Body of pancreas (tissue), 4 donors: ENCODE results near the gene CNR1. TPM values are rescaled to one million over a fixed set of nuclear protein-coding genes. Genes with fewer than 3 reads are reported as not detected.

Experiments used
- ATAC-seq: fragments of 150-250 bp; one replicate; pipeline ENCODE4 v1.9.1; 2016
- DNase-seq, 4 donors: peaks; one replicate each; pipeline ENCODE4 v3.0.0-alpha.2; 2019
- H3K27ac ChIP-seq, 4 donors: fragments of 200-600 bp; sonication (generic); 1 replicate in 3 of 4; 2 replicates in 1 of 4; pipeline versions ENCODE4 v1.5.1 to v1.6.1; 2016 to 2019; ENCODE audit warnings: mild to moderate bottlenecking in 1 of 4, mixed read lengths in 1 of 4, moderate library complexity in 1 of 4
- H3K27me3 ChIP-seq, 2 donors: fragments of 200-600 bp; sonication (generic); one replicate each; pipeline ENCODE4 v1.6.0; 2016; ENCODE audit warnings: mild to moderate bottlenecking in 1 of 2
- H3K36me3 ChIP-seq, 2 donors: fragments of 200-600 bp; sonication (generic); replicated peaks in 1 of 2; 2 replicates each; pipeline ENCODE4 v1.5.1; 2016; ENCODE audit warnings: low read depth in 2 of 2; ENCODE audit not compliant: insufficient read depth in 1 of 2
- H3K4me1 ChIP-seq: fragments of 200-600 bp; sonication (generic); one replicate; pipeline ENCODE4 v1.6.0; 2016
- H3K4me3 ChIP-seq, 2 donors: fragments of 200-600 bp; sonication (generic); 1 replicate in 1 of 2; 2 replicates in 1 of 2; pipeline ENCODE4 v1.5.1; 2016 to 2019
- H3K9me3 ChIP-seq, 3 donors: fragments of 200-600 bp; sonication (generic); 1 replicate in 2 of 3; 2 replicates in 1 of 3; pipeline ENCODE4 v1.5.1; 2016
- CTCF ChIP-seq, 7 experiments: fragments of 450-650 bp in 4 of 7; fragments of 200-600 bp in 3 of 7; sonication (generic) in 3 of 7; IDR thresholded peaks; one replicate each; pipeline ENCODE4 v1.5.1; 2016 to 2019; ENCODE audit warnings: antibody characterized with exemption in 7 of 7
- POLR2A ChIP-seq, 3 donors: fragments of 450-650 bp; IDR thresholded peaks; one replicate each; pipeline ENCODE4 v1.6.1; 2016; ENCODE audit warnings: antibody characterized with exemption in 3 of 3, mild to moderate bottlenecking in 2 of 3
- WGBS, 2 donors: methylation state at CpG; one replicate each; pipeline ENCODE4 v1.1.5; 2017; 5-methylcytosine and 5-hydroxymethylcytosine counted together
- intact Hi-C: fragments of 100-400 bp; cut with DNase I; formaldehyde crosslinking; loops from one replicate; pipeline ENCODE4 v1.15.1; 2023
- total RNA-seq, 2 donors: library from RNA; depleted of rRNA; stranded (reverse); fragments of >200 nt; gene quantifications; one replicate each; pipeline ENCODE4 v1.1.0, GENCODE V29; 2016

The CNR1 gene
- total RNA-seq, 2 donors from 2014 or later: 2.6 to 6.6 TPM

GRCh38 chr6:88171312-88171711 lies 5.2 kb upstream of the CNR1 start:
- peaks cover 14% of the 10 kb centered on the region for H3K4me1 ChIP-seq
- no peak overlapping the region for H3K4me3 ChIP-seq
- no peak overlapping the region for H3K27ac ChIP-seq
- no peaks in the 10 kb centered on the region for H3K9me3 ChIP-seq
- ATAC-seq: no peak
- WGBS, 2 donors: 79 to 83% methylated on average over 2 of the region's 2 CpGs
- TF ChIP-seq CTCF (IDR thresholded peaks at IDR 0.05) (no peak), POLR2A (IDR thresholded peaks at IDR 0.05) (no peak)
- H3K27me3 ChIP-seq: peaks cover 4 to 11% of the 10 kb centered on the region in 2 donors
- intact Hi-C loops: no loop called here
- H3K36me3 ChIP-seq: no peaks in the 10 kb centered on the region
- no peak for DNase-seq

GRCh38 chr6:88168362-88168761 lies 2.2 kb upstream of the CNR1 start:
- 69% methylated on average over 3 of the region's 3 CpGs for WGBS, 2 donors
- peaks cover 23% of the 10 kb centered on the region for H3K4me1 ChIP-seq
- no peak for DNase-seq
- H3K36me3 ChIP-seq: no peaks in the 10 kb centered on the region
- H3K9me3 ChIP-seq: no peaks in the 10 kb centered on the region
- TF ChIP-seq POLR2A (IDR thresholded peaks at IDR 0.05): no peak
- TF ChIP-seq CTCF (IDR thresholded peaks at IDR 0.05): no peak
- intact Hi-C loops: no loop called here
- H3K27ac ChIP-seq: no peak overlapping the region
- H3K27me3 ChIP-seq: peaks cover 4 to 26% of the 10 kb centered on the region in 2 donors
- no peak for ATAC-seq
- no peak overlapping the region for H3K4me3 ChIP-seq

- WGBS, 2 donors: 5% methylated on average over 29 to 40 of the region's 40 CpGs
- Histone ChIP-seq H3K27me3 (peaks cover 4 to 26% of the 10 kb centered on the region in 2 donors), H3K27ac (no peak overlapping the region), H3K4me3 (no peak overlapping the region), H3K4me1 (peaks cover 23% of the 10 kb centered on the region), H3K36me3 (no peaks in the 10 kb centered on the region), H3K9me3 (no peaks in the 10 kb centered on the region)
- no peak for DNase-seq
- ATAC-seq: peak; percentile 4
- TF ChIP-seq POLR2A (IDR thresholded peaks at IDR 0.05) (no peak), CTCF (IDR thresholded peaks at IDR 0.05) (no peak)
- intact Hi-C loops: no loop called here
These were observed 1.3 kb upstream of the CNR1 start for GRCh38 chr6:88167352-88167937.

- ATAC-seq: peak; percentile 31
- intact Hi-C loops: no loop called here
- Histone ChIP-seq H3K4me1 (peaks cover 23% of the 10 kb centered on the region), H3K27me3 (peaks cover 4 to 26% of the 10 kb centered on the region in 2 donors), H3K36me3 (no peaks in the 10 kb centered on the region), H3K9me3 (no peaks in the 10 kb centered on the region), H3K27ac (no peak overlapping the region), H3K4me3 (peak overlapping the region; percentile 16 to 39)
- TF ChIP-seq POLR2A (IDR thresholded peaks at IDR 0.05): no peak
- TF ChIP-seq CTCF (IDR thresholded peaks at IDR 0.05): no peak
- no peak for DNase-seq
- WGBS, 2 donors: 1% methylated on average over 93 of the region's 103 CpGs; no CpG with 5 or more reads in 1 of the 2 donors
These were observed 575 bp upstream of the CNR1 start for GRCh38 chr6:88166493-88167351.
